Epithelial cell of proximal tubule (primary cell): ENCODE measurements around the gene SLC29A2. TPM values are rescaled to one million over a fixed set of nuclear protein-coding genes. Genes with fewer than 3 reads are reported as not detected.
A peak's percentile ranks its signal among the peaks of the same experiment; 100 is the strongest.

Source experiments
- DNase-seq: peaks from one replicate; pipeline ENCODE4 v3.0.0-alpha.2; 2011; ENCODE audit warnings: low read depth
- H3K4me3 ChIP-seq: 2 replicates; pipeline ENCODE4 v1.5.1; 2011; ENCODE audit warnings: low read depth, mild to moderate bottlenecking, low read length
- CTCF ChIP-seq: conservative IDR thresholded peaks from 2 replicates; pipeline ENCODE4 v1.5.1; 2012; ENCODE audit warnings: low read depth, mild to moderate bottlenecking, low read length
- total RNA-seq: library from RNA; depleted of rRNA; stranded (reverse); fragments of >200 nt; gene quantifications from 2 replicates; pipeline ENCODE4 v1.2.3, GENCODE V29; 2015

Gene SLC29A2
- total RNA-seq, 1 donor from 2014 or later = 6.6 TPM

GRCh38 chr11:66312549-66313320 lies 58.8 kb downstream of the SLC29A2 start:
- TF ChIP-seq CTCF = no peak
- H3K4me3 ChIP-seq = peak overlapping the region; percentile 61
- DNase-seq = peak; percentile 67

Other genes starting within 250 kb of the SLC29A2 start
- gene KLC2, start 114.1 kb downstream of the SLC29A2 start, total RNA-seq = 21.7 and 32.0 TPM in 2 replicates
- 152 and 162 TPM in 2 replicates for gene RAB1B, start 103.1 kb downstream of the SLC29A2 start, total RNA-seq
- 0.43 and 0.58 TPM in 2 replicates for gene CNIH2, start 93.6 kb downstream of the SLC29A2 start, total RNA-seq
- gene YIF1A, start 82.6 kb downstream of the SLC29A2 start, total RNA-seq = 106 and 152 TPM in 2 replicates
- gene TMEM151A, start 79.9 kb downstream of the SLC29A2 start, total RNA-seq = 0.58 TPM in 1 of 2 replicates, not detected in the other
- gene CD248, start 54.7 kb downstream of the SLC29A2 start, total RNA-seq = 0.07 and 1.0 TPM in 2 replicates
- 18.9 and 21.1 TPM in 2 replicates for gene RIN1, start 35.3 kb downstream of the SLC29A2 start, total RNA-seq
- 72.0 and 95.1 TPM in 2 replicates for gene BRMS1, start 26.7 kb downstream of the SLC29A2 start, total RNA-seq
- gene B4GAT1, start 24.1 kb downstream of the SLC29A2 start, total RNA-seq = 32.0 and 36.2 TPM in 2 replicates
- gene NPAS4, start 49.3 kb upstream of the SLC29A2 start, total RNA-seq = not detected in 2 replicates
- 85.3 TPM in 2 replicates for gene MRPL11, start 67.1 kb upstream of the SLC29A2 start, total RNA-seq
- gene PELI3, start 95.1 kb upstream of the SLC29A2 start, total RNA-seq = 3.5 and 3.6 TPM in 2 replicates
- 88.8 and 106 TPM in 2 replicates for gene DPP3, start 108.7 kb upstream of the SLC29A2 start, total RNA-seq
- gene BBS1, start 138.9 kb upstream of the SLC29A2 start, total RNA-seq = 20.0 and 43.6 TPM in 2 replicates
- gene ZDHHC24, start 174.3 kb upstream of the SLC29A2 start, total RNA-seq = 15.0 and 17.8 TPM in 2 replicates
- gene ACTN3, start 175.1 kb upstream of the SLC29A2 start, total RNA-seq = not detected in 2 replicates
- gene CTSF, start 196.8 kb upstream of the SLC29A2 start, total RNA-seq = 6.7 and 15.2 TPM in 2 replicates
- gene CCDC87, start 221.3 kb upstream of the SLC29A2 start, total RNA-seq = 0.14 and 0.52 TPM in 2 replicates
- gene CCS, start 221.4 kb upstream of the SLC29A2 start, total RNA-seq = 19.4 and 22.1 TPM in 2 replicates
- gene RBM14, start 244.9 kb upstream of the SLC29A2 start, total RNA-seq = 40.4 and 73.7 TPM in 2 replicates